NCI-H2029 (cell line): ENCODE data around the gene CCDC112.
"Not testable (repeated sequence)": the region's sequence is repeated elsewhere in the genome, so short reads cannot be mapped to it uniquely, and the experiment has no call there.

ENCODE experiments used
- DNase-seq: peaks from one replicate; lab custom pipeline; 2025; lab: John Stamatoyannopoulos, UW

CCDC112 gene

DNA sequence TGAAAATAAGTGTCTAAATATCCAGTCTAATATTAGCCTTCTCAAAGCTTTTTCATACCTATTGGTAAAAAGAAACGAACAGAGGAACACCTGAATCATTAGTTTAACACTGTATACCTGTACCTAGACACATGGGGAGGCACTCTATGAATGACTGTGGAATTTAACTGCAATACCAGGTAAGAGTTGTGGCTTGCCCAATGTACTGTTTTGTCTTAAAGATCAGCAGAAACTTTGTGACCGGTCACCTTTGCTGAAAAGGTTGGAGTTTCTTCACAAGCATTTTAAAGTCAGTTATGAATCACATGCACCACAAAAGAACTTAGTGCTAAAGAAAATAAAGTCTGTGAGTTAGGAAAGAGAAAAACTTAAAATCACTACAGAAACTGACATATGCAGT is 36.2 kb downstream of the CCDC112 start:
- DNase-seq, result no peak

DNA sequence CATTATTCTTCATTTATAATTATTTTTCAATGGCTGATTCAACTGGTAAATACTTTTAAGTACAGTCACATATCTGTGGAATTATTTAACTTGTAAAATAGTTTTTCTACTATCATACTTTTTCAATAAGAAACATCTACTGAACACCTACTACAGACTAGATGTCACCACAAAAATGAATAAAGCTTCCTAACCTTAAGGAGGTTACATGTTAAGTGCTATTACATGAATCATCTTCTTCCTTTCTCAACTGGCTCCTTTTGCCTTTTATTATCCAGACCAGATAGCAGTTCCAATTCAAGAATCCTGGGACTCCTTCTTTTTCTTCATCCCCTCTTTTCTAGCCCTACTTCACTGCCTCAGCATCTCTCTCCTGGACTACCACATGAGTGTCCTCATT is 38.5 kb downstream of the CCDC112 start:
- DNase-seq, result no peak

DNA sequence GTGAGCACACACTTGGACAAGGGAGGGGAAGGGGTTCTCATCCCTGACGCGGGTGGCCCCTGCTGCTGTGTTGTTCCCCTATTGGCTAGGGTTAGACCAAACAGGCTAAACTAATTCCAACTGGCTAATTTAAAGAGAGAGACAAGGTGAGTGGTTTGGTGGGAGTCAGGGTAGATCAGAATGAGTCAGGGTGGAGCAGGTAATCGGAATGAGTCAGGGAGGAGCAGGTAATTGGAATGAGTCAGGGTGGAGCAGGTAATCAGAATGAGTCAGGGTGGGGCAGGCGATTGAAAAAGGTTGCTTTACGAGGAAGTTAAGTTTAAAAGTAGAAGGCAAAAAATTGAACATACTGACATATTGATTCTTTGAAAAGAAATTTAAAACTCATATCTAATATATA is 47.1 kb downstream of the CCDC112 start:
- not testable (repeated sequence) for DNase-seq

DNA sequence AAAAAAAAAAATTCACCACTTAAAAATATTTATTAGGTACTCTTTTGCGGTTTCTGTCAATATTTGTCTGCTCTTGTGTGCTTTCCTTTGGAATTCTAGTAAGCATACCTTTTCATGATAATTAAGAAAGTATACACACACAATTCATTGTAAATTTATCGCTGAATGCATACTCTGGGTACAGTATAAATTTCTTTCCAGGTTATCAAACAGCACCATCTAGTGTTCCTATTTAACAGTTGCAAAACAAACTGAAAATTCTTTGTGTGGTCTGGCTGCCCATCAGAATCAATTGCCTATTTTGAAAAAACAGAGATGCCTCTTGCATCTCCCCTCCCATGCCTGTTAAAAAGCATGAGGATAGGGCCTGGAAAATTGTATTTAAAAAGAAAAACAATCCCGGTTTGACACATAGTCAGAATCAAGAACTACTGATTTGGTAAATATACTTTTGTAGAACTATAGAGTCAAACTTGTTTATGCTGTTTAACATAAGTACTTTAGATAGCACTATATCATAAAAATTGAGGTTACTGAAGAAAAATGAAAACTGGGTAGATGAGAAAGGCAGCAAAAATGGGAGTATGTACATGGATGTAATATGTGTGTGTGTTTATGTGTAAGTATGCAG is 50.0 kb downstream of the CCDC112 start:
- DNase-seq, result peak; percentile 59

- DNase-seq, result no peak
Measured at GRCh38 chr5:115243412-115243811, 53.0 kb downstream of the CCDC112 start.

DNA sequence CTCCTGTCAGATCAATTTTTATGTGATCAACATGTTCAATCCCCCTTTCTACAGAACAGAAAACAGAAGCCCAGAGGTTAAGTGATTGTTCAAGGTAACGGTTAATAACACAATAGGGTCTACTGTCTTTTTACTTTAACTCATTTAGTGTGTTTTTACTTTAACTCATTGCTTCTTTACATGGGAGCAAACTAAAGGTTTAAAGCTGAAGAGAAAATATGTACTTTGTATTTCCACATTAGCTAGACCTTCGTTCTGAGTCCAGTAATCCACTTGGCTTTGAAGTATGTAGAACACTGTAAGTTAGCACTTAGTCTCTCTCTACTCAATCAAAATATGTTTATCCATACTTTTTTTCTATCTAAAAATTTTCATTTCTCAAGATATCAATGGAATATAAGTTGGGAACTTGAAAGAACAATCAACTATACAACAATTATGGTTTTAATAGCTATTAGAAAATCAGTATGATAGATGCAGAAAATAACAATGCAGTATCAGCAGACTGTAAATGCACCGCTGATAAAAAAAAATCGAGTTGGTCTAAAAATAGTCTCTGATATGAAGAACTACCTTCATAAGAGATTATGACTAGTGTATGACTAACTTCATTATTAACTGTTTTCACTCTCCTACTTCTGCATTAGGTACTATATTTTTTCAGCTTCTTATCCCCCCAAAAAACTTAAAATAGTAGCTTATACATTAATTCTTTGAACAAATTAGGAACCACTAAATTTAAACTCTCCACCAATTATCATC is 54.4 kb downstream of the CCDC112 start:
- no peak for DNase-seq

DNA sequence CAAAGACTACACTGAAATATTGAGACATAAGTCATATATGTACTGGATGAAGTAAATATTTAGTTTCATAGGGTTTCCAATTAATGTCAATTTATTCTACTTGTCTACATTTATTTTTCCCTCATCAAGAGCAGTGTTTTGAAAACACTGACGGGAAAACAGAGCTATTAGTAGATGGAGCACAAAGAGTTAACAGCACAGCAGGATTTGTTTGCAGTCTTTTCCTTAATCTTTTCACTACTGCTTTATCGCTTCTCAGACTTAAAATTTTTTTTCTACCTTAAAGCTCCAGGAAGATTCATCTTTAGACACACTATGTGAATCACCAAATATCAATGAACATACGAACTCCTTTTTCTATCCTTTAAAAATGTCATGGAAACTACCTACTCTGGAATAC is 59.4 kb downstream of the CCDC112 start:
- no peak for DNase-seq

- no peak for DNase-seq
Measured at GRCh38 chr5:115236599-115236998, 59.9 kb downstream of the CCDC112 start.

DNA sequence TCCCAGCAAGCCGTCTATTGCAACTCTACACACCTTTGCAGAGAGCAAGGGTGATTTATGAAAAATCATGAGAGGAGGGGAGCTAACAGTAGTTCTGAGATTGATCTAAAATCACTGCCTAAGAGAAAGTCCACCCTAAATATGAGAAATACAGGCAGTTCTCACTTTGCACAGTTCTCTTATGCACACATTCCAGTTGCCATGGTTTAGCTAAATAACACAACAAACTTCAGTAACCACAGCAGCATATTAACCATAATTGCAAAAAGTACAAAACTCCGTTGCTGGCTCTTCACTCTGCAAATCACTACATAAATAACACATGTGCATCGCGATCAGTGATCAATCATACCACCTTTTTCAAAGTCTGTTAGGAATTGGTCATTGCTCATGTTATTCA is 64.9 kb downstream of the CCDC112 start:
- DNase-seq, result no peak

DNA sequence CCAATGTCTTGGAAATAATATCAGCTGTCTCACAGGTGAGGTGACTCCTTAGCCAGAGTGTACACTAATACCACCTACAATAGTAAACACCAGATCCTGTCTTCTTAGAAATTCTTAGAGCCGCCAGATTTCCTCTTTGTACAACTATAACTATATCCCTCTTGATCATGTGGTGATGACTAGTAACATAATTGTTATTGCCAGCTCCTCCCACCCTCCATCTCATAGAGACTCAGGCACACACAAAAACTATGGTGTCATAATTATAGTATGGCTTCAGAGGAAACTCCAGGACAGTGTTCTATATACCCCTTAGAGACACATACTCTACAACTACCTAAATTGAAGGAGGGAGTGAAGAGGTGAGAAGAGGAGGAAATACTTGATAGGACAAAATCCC is 66.8 kb downstream of the CCDC112 start:
- DNase-seq, result no peak

- DNase-seq, result no peak
Measured at GRCh38 chr5:115227281-115227680, 69.2 kb downstream of the CCDC112 start.
